GM19239 (cell line): Measurements from ENCODE around the gene MVP.
"Not testable (repeated sequence)": the region's sequence is repeated elsewhere in the genome, so short reads cannot be mapped to it uniquely, and the experiment has no call there.

ENCODE experiments used
- DNase-seq: peaks from one replicate; pipeline ENCODE4 v3.0.0; 2011; ENCODE audit warnings: low spot score; ENCODE audit not compliant: insufficient read length
- FAIRE-seq: peaks from 2 replicates; lab custom pipeline; 2011; peaks lifted over from hg19 to GRCh38; lab: Jason Lieb, UNC

MVP gene

GRCh38 chr16:29814592-29814991 is 5.7 kb upstream of the MVP start:
- DNase-seq: no peak

GRCh38 chr16:29815032-29815721 is 5.1 kb upstream of the MVP start:
- no peak for DNase-seq
- FAIRE-seq: no peak

More at GRCh38 chr16:29814592-29814991, 5.7 kb upstream of the MVP start:
- no peak for FAIRE-seq

- FAIRE-seq: peak; percentile 98
- DNase-seq: peak; percentile 91
Measured at GRCh38 chr16:29815793-29816693, 4.2 kb upstream of the MVP start, which contains the start of gene PAGR1. Gene PAGR1, plus strand, starts transcription at chr16:29816152. Its CDS starts 374 bp downstream, at chr16:29816526.

- peak; percentile 78 for FAIRE-seq
- DNase-seq: no peak
Measured at GRCh38 chr16:29816694-29817441, 3.4 kb upstream of the MVP start.

GRCh38 chr16:29818082-29818481 is 2.2 kb upstream of the MVP start:
- no peak for DNase-seq
- FAIRE-seq: no peak

DNA sequence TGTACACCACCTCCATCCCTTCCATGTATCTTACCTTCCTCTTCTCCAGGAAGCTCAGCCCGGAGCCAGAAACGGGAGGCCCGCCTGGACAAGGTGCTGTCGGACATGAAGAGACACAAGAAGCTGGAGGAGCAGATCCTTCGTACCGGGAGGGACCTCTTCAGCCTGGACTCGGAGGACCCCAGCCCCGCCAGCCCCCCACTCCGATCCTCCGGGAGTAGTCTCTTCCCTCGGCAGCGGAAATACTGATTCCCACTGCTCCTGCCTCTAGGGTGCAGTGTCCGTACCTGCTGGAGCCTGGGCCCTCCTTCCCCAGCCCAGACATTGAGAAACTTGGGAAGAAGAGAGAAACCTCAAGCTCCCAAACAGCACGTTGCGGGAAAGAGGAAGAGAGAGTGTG is 756 bp upstream of the MVP start:
- FAIRE-seq (no peak), DNase-seq (no peak)

DNA sequence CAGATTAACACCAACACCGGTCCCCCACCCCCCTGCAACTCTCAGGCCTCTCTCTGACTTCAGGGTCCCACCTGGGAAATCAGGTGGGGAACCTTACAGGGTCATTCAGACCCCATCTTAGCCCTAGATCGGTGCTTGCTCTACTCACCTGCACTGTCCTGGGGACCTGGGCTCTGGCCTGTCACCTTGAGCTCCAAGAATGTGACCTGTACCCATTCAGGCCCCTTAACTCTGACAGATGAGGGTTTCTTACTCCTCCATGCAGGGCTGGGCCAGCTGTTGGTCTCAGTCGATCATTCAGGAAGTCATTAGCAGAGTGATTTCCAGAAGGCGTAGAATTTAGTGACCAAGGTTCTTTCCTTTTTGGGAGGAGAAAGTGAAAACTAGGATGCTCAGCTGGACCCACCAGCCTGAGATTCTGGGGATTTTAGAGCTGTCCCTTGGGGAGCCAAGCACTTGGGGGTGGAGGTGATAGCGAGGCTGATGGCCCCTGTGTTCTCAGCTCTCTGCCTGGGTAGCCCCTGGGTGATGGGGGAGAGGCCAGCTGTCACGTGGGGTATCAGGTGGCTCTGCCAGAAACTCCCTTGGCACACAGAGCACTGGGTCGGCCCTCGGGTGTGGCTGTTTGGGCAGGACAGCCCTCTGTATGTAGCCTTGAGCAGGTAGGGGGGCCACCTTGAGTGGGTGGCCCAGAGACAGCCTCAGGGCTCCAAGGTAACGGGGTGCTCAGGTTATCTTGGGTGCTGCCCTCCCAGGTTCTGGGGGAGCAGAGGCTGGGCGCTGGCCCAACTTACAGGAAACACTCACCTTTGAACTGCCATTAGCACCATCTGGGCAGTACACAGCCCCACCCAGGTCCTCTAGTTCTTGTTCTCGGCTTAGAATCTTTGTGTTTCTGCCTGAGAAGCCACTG is 724 bp downstream of the MVP start:
- peak; percentile 49 for FAIRE-seq
- DNase-seq: peak; percentile 52

- DNase-seq (no peak), FAIRE-seq (no peak)
Measured at GRCh38 chr16:29821643-29822115, 1.4 kb downstream of the MVP start.

- no peak for FAIRE-seq
- no peak for DNase-seq
Measured at GRCh38 chr16:29824589-29825144, 4.4 kb downstream of the MVP start.

DNA sequence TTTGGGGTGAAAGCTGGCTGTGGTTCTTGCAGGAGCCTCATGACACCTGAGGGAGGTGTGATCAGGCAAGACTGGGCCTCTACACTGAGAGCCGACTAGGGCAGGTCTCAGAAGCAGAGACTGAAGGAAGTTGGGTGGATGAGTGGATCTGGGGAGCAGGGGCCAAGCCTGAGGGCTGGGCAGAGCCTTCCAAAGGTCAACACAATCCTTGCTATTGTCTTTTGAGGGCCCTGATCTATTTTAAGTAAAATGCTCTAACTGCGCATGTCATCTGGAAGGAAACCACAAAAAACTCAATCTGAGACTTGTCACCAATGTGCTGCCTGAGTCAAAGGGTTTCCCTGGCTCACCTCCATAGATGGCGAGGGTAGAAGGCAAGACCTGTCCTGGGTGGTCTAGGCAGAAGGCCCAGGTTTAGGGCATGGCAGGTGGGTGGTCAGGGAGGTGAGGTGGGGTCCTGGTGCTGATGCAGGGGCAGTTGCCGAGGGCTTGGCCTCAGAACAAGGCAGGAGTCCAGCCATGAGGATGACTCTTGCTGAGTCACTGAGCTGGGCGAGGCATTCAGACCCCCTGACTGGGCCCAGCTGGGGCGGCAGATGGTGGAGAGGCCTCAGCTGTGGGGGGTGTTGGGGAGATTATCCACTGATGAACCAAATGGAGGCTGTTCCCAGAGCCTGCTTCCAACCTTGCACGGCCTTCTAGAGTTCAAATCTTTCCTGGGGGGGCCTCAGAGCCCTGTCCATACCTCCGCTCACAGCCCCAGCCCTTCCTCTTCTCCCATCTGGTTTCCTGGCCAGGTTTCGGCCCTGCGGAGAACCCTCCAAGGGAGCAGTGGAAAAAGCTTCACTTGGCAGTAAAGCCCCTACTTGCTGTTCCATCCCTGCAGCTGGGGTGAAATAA is 5.1 kb downstream of the MVP start:
- DNase-seq: peak; percentile 52

GRCh38 chr16:29826342-29826695 is 6.1 kb downstream of the MVP start:
- FAIRE-seq: no peak
- no peak for DNase-seq

More for the DNA sequence above, 5.1 kb downstream of the MVP start:
- FAIRE-seq: peak; percentile 33

- DNase-seq (no peak), FAIRE-seq (no peak)
Measured at GRCh38 chr16:29830774-29831173, 10.5 kb downstream of the MVP start.

- FAIRE-seq: no peak
- DNase-seq: no peak
Measured at GRCh38 chr16:29831490-29831889, 11.2 kb downstream of the MVP start.

DNA sequence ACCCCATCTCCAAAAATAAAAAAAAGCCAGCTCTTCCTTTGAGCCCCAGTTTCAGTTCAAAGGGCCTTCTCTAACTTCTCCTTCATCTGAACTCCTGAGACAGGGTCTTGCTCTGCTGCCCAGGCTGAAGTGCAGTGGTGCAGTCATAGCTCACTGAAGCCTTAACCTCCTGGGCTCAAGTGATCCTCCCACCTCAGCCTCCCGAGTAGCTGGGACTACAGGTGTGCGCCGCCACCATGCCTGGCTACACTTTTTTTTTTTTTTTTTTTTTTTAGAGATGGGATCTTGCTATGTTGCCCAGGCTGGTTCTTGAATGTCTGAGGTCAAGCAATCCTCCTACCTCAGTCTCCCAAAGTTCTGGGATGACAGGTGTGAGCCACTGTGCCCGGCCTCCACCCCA is 13.0 kb downstream of the MVP start:
- not testable (repeated sequence) for DNase-seq, FAIRE-seq

GRCh38 chr16:29834079-29834478 is 13.8 kb downstream of the MVP start:
- DNase-seq (no peak), FAIRE-seq (no peak)

- DNase-seq (no peak), FAIRE-seq (no peak)
Measured at GRCh38 chr16:29835926-29836325, 15.7 kb downstream of the MVP start.

GRCh38 chr16:29836623-29837022 is 16.4 kb downstream of the MVP start:
- FAIRE-seq (no peak), DNase-seq (no peak)

DNA sequence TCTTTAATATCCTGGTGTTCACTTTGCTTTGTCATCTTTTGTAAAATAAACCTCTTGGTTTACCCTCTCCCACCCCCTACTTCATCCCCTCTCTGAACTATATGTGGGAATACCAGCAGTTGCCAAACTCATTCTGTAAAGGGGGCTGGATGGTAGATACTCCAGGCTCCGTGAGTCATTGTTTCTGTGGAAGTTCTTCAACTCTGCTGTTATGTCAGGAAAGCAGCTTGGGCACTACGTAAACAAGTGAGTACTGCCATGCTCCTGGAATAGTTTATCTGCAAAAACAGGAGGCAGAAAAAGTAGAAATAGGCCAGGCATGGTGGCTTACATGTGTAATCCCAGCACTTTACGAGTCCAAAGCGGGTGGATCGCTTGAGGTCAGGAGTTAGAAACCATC is 17.6 kb downstream of the MVP start:
- FAIRE-seq (no peak), DNase-seq (no peak)
